Stimulated activated CD8-positive, alpha-beta memory T cell treated with anti-CD3 and anti-CD28 coated beads, Interleukin-15, amount 100 ng/mL, for 24 hours (primary cell): ENCODE results near the gene IGSF3.
"Not testable (repeated sequence)": the region's sequence is repeated elsewhere in the genome, so short reads cannot be mapped to it uniquely, and the experiment has no call there.

Experiments
- DNase-seq: peaks from one replicate; pipeline ENCODE4 v3.0.0-alpha.2; 2020; ENCODE audit warnings: low read depth

IGSF3 gene

DNA sequence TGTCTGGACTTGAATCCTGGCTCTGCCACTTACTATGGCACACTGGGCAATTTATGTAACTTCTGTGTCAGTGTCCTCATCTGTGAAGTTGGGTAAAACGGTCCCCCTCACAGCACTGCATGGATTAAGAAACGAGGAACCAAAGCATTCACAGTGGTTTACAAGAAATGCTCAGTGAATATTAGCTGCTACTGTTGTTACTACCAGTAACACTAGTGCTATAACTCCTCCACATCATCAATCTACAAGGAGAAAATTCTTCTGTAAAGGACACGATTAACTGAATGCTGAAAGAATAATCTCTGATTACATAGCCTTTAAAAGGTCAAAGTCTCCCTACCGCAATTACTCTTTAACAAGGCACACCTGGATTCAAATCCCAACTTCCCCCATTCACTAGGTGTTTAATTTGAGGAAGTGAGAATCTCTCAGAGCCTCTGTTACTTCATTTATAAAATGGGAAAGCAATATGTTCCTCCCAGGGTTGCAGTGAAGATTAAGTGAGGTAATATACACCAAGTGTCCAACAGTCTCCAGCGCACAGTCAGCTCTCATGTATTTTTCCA, 70.7 kb downstream of the IGSF3 start:
- DNase-seq = not testable (repeated sequence)

- not testable (repeated sequence) for DNase-seq
These were observed 71.4 kb downstream of the IGSF3 start for GRCh38 chr1:116595946-116596741.

DNA sequence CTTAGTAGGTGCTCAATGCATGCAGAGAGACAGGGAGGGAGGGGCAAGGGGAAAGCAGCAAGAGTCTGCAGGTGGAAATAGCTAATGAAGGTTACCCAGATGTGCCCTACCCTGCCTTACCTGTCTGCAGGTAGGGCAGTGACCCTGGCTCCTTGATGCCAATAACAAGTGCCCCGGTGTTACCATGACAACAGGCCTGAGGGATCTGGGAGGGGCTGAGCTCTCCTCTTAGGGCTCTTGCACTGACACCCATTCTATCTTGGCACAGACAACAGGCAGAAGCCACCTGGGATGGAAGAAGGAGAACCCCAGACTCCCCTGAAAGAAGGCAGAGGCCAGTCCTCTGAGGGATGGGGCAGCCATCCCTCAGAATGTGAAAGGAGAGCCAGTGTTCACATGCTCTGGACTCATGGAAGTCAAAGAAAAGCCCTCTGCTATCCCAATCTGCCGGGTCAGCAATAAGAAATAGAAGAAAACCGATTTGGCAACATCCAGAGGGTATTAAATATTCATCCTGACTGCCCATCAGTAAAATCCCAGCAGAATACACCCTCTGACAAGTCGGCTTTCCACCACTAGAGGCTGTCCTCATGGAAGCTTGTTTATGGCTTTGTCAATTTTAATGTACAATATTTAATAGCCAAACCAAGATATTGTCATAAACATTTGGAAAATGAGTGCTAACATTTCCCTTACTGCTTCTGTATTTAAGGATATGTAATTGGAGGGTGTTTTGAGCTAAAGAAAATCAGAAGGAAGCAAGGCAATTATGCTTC, 72.3 kb downstream of the IGSF3 start:
- not testable (repeated sequence) for DNase-seq

- DNase-seq = not testable (repeated sequence)
These were observed 73.6 kb downstream of the IGSF3 start for GRCh38 chr1:116593977-116594376.

- not testable (repeated sequence) for DNase-seq
These were observed 74.1 kb downstream of the IGSF3 start for GRCh38 chr1:116593401-116593800.

DNA sequence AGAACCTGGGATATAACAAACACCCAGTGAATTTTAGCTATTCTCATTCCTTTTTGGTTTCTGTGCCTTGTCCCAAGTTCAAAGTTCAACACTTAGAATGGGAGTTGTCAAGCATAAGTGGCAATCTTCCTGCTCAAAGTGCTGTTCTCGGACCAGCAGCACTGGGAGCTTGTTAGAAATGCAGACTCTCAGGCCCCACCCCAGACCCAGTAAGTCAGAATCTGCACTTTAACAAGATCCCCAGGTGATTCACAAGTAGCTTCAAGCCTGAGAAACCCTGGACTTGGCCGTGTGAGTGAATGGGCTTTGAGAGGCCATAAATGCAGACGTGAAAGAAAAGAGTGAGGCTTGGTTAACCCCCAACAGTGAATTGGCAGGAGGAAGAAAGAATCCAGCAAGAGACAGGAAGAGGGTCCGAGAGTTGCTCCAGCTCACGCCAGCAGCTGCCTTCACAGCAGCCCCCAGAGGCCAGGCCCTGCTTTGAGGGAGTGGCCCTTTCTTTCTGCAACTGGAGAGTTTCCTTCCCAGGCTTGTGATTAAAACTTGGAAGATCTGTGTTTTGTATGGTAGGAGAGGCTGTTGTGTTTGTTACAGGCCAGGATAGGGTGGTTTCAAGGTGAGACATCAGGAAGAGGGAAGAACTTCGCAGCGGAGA, 75.5 kb downstream of the IGSF3 start:
- DNase-seq = not testable (repeated sequence)

DNA sequence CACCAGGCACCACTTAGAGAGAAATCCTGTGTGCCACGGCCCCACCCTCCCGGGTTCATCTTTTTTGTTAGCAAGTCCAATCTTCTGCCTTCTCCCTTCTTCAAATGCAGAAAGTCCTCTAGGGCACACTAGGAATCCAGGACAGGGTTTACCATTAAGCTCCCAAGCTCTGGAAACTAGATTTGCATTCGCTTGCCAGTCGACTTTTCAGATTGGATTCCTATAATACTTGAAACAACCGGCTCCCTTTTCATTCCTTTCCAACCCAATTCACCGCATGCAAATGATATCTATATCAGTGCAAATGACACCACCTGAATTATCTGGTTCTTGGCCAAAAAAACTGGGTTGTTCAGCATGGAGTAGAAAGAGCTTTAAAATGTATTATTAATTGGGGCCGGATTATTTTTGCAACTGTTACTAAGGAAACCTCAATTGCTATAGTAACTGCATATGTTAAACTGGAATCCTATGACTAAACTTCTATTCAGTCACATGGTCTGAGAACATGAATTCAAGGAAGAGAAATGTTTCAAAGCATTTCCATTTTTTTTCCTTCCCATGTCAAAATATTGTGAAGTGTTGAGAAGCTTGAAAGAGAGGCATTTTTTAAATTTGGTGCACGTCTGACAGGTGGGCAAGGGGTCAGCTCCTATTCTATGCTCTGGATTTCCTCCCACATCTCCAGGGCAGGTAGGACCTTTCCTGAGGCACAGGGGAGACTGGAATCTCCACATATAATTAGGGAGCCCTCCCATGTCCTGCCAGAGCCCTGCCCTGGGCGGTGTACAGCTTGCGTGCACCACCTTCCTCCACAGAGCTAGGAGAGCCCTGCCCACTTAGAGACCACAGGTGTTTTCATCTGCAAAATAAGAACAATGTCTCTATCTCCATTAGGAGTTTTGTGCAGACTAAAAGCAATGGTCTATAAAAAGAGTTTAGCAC, 76.3 kb downstream of the IGSF3 start:
- DNase-seq = not testable (repeated sequence)

- DNase-seq = not testable (repeated sequence)
These were observed 77.1 kb downstream of the IGSF3 start for GRCh38 chr1:116590359-116591005.

GRCh38 chr1:116589101-116589735, 78.3 kb downstream of the IGSF3 start:
- not testable (repeated sequence) for DNase-seq

DNA sequence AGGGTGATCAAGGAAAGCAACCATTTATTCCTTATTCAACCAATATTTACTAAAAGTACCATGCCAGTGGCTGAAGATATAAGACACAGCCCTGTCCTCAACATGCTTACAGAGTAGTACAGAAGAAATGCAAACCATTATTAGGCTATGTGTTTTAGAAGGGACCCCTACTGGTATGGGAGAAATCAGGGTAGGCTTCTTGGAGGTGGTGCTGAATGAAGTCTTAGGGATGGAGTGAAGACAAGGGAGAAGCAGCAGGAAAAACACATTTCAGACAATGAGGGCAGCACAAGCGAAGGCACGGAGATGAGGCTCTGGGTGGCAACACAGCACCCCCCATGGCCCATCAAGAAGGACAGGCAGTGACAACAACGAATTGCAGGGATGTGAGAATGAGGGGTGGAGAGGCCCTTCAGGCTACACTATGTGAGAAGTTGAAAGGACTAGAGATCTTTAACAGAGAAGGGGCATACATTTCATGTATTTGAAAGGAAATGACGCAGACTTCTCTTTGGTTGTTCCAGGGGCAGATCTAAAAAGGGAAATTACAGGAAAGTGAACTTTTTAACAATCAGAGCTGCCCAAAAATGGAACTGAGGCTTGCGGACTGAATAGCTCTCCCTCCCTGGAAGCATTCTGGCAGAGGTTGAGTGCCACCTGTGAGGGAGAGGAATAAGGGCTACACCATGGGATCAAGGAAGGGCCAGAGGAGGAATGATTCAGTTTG, 79.9 kb downstream of the IGSF3 start:
- no peak for DNase-seq

GRCh38 chr1:116586741-116587143, 80.8 kb downstream of the IGSF3 start:
- DNase-seq = no peak

GRCh38 chr1:116585886-116586285, 81.6 kb downstream of the IGSF3 start:
- no peak for DNase-seq

- no peak for DNase-seq
These were observed 86.1 kb downstream of the IGSF3 start for GRCh38 chr1:116581323-116581885.

DNA sequence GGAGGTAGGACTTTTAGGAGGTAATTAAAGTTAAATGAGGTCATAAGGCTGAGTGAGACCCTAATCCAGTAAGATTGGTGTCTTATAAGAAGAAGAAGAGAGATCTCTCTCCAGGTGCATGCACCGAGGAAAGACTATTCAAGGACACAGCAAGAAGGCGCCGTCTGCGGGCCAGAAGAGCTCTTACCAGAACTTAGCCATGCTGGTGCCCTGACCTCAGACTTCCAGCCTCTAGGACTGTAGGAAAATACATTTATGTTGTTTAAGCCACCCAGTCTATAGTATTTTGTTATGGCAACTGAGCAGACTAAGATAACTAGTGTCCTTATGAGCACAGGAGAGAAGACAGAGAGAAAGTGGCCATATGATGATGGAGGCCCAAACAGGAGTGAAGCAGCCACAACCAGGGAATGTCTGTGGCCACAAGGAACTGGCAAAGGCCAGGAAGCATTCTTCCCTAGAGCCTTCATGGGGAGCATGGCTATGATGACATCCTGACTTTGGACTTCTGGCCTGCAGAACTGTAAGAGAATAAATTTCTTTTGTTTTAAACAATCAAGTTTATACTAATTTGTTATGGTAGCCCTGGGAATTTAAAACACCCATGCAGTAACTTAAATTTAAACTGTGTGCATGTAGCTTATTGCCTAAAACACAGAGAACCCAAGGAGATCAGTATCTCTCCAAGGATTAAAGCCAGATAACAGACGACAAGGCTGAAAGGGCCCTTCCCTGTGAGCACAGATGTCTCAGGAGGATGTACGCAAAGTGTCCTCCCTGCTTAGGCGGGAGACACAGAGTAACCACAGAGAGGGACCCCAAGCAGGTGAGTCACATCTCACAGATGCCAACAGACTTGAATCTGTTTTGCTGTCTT, 86.8 kb downstream of the IGSF3 start:
- DNase-seq = no peak

- DNase-seq = no peak
These were observed 88.2 kb downstream of the IGSF3 start for GRCh38 chr1:116579259-116579875.

DNA sequence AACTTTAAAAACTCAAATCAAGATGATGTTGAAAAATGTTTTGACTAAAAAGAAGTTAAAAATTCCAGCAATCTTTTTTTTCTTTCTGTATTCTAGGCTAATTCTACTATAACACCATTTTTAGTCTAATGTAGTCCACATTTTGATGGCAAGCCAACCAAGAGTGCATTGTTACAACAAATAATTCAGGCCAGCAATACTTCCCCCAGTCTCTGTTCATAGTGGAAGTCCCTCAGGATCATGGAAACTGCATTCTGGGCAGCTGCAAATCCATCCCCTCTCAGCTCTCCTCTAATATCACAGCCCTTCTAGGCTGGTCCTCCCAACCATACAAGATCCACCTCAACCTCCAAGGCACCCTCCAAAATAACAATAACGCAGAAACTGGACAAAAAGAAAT, 89.0 kb downstream of the IGSF3 start:
- DNase-seq = no peak

DNA sequence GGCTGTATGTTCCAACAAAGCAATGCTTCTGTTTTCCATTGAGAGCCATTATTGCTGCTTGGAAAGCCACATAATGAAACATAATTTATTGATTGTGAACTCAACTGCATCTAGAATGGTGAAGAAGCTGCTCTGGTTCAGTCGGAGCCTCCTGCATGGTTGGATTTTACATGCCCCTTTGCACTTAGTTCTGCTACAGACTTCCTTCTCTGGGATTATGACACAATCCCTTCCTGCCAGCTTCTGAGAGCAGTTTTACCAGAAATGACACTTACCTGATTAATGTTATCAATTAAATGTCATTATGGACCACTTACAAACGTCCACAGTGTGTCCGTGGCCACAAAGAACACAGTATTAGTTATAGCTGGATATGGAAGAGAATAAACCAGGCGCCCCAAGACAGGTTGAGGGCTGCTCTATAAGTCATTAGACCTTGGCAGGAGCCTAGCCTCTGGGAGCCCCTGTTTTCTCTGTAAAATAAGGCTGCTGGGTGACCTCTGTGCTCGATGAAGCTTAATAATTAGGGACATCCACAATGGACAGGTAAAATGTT, 89.7 kb downstream of the IGSF3 start:
- no peak for DNase-seq
